Muscle layer of colon (tissue), 2 donors: ENCODE data around the gene CLIC5.

ENCODE experiments used
- H3K27ac ChIP-seq: one replicate; pipeline ENCODE4 v1.7.0; 2013; ENCODE audit warnings: low read depth, mild to moderate bottlenecking, low read length, moderate library complexity
- H3K27me3 ChIP-seq, 2 donors: one replicate each; pipeline ENCODE4 v1.7.0; 2013; ENCODE audit warnings: low read length in 2 of 2, mild to moderate bottlenecking in 2 of 2; ENCODE audit not compliant: insufficient read depth in 2 of 2, control insufficient read depth in 1 of 2
- H3K36me3 ChIP-seq: one replicate; pipeline ENCODE4 v1.7.0; 2013; ENCODE audit warnings: mild to moderate bottlenecking, low read length; ENCODE audit not compliant: insufficient read depth
- H3K4me1 ChIP-seq: one replicate; pipeline ENCODE4 v1.7.0; 2013; ENCODE audit warnings: mild to moderate bottlenecking, low read length; ENCODE audit not compliant: insufficient read depth
- H3K4me3 ChIP-seq, 2 donors: one replicate each; pipeline ENCODE4 v1.7.0; 2013; ENCODE audit warnings: low read length in 2 of 2, low read depth in 1 of 2, mild to moderate bottlenecking in 1 of 2, moderate library complexity in 1 of 2
- H3K9ac ChIP-seq: one replicate; pipeline ENCODE4 v1.7.0; 2013; ENCODE audit warnings: low read length
- H3K9me3 ChIP-seq: one replicate; pipeline ENCODE4 v1.7.0; 2013; ENCODE audit warnings: mild to moderate bottlenecking, low read length
- donor health status: abdominal sarcoma.
- donor health status: Adenocarcinoma of cecum.

CLIC5 gene

DNA sequence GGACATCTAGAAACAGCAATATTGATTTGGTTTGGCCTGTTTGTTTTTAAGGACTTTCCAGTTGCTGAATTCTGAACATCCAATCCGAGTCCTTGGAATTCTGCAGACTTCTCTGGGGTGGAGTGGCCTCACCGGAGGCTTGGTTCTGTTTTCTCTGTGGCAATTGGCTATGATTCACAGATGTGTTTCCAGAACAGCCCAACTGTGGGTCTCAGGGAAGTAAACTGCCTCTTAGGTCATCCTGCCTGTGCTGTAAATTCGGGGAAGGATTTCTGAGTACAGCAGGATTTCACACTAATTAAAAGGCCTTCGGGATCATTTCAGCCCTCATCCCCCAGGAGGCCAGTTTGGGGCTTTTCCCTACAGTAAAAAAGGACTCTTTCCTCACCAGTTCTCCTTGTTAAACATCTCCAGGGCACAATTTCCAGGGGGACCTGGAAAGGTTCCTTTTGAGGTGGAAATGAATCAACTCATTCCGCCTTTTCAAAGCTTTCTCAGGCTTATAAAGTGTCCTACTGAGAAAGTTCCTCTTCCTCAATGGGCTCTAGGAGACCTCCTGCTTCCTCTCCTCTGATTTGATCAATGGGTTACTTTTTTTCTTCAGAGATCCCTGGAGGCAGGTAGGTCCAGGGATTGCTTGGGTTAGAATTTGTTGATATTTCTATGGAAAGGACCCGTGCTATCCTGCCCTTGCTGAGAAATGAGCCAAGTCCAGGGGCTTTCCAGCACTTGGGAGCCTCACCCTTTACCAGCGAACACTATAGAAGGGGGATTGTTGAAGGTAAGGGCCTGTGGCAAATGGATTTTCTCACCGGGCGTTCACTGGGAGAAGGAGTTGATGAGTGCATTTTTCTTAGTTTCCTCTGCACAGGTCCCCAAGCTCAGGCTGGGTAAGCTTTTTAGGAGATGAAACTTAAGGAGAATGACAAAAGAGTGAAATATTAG is 114.6 kb downstream of the CLIC5 start:
- no peak overlapping the region for H3K27ac ChIP-seq

DNA sequence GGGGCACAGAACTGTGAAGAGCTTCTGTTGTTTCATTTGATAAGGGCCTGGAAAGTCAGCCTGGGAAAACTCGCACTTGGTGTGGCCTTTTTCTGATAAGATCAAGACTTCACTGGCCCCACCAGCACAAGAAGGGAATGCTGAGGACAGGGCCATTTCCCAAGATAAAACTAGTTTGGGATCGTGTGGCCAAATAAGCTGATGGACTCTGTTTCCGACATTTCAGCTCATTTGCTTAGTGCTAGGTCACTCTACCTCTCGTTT is 116.0 kb downstream of the CLIC5 start:
- no peaks in the 10 kb centered on the region for H3K36me3 ChIP-seq
- H3K4me3 ChIP-seq: no peak overlapping the region
- H3K27me3 ChIP-seq: no peaks in the 10 kb centered on the region
- H3K27ac ChIP-seq: no peak overlapping the region
- H3K9ac ChIP-seq: no peak overlapping the region
- no peaks in the 10 kb centered on the region for H3K9me3 ChIP-seq
- no peaks in the 10 kb centered on the region for H3K4me1 ChIP-seq

More for the DNA sequence above, 114.6 kb downstream of the CLIC5 start:
- no peaks in the 10 kb centered on the region for H3K27me3 ChIP-seq
- H3K9me3 ChIP-seq: no peaks in the 10 kb centered on the region
- H3K4me1 ChIP-seq: no peaks in the 10 kb centered on the region
- no peak overlapping the region for H3K4me3 ChIP-seq
- no peak overlapping the region for H3K9ac ChIP-seq
- H3K36me3 ChIP-seq: no peaks in the 10 kb centered on the region

DNA sequence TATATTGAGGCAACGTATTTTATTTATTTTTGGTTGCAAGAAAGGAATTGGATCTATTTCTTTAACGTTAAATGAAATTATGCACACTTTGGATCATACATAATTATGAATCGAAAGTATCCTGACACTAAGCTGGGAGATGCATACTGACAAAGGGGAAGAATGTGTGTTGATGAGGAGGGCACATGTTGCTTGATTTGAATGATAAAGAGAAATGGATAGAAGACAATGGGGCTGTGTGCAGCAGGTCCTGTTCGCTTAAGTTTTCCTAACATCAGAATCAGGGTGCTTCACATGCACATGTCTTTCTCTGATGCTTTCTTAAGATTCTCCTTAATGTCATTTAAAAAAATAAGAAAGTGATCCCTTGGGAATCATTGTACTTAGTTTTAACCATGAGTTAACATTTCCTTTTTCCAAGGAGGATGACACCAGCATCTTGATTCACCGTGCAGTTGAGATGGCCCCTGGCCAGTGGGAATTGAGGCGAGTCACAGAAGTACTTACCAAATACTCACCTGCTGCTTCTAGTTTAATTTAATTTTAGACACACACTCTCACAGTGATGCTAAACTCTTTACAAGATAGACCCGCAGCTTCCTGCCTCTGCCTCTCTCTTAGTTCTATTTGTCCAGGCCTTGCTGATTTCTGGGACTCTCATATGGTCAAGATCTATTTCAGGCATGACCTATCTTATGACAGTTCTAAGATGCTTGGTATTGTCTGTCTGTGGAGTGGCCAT is 116.5 kb downstream of the CLIC5 start:
- H3K27me3 ChIP-seq: no peaks in the 10 kb centered on the region
- no peak overlapping the region for H3K9ac ChIP-seq
- H3K36me3 ChIP-seq: no peaks in the 10 kb centered on the region
- H3K27ac ChIP-seq: no peak overlapping the region
- H3K4me3 ChIP-seq: no peak overlapping the region
- no peaks in the 10 kb centered on the region for H3K4me1 ChIP-seq
- H3K9me3 ChIP-seq: no peaks in the 10 kb centered on the region

DNA sequence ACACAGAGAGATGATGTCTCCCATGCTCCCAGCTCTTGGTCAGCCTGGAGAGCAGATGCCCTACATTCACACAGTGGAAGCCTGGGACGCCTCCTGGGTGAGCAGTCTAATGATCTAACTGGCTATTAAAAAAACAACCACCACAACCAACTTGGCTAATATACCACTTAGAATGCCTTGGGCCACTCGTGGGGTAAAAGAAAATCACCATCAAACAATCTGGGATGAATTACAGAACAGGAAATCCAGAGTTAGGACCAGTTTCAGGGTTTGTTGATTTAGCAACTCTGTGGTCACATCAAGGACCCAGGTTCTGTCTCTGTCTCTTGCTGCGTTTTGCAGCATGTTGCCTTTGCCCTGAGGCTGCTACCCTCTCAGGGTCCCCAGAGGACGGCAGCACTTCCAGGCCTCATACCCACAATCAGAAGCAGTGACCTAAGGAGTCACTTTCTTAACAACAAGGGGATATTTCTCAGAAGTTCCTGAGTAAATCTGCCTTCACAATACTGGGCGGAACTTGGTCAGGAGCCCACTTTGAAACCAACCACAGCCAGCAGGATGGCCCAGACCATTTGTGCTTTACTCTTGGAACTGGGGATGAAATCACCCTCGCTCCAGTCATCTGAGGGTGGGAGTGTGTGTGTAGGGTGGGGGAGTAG is 118.7 kb downstream of the CLIC5 start:
- H3K9ac ChIP-seq: no peak overlapping the region
- H3K4me3 ChIP-seq: no peak overlapping the region
- H3K27me3 ChIP-seq: no peaks in the 10 kb centered on the region
- H3K36me3 ChIP-seq: no peaks in the 10 kb centered on the region
- no peak overlapping the region for H3K27ac ChIP-seq
- H3K9me3 ChIP-seq: no peaks in the 10 kb centered on the region
- H3K4me1 ChIP-seq: no peaks in the 10 kb centered on the region

DNA sequence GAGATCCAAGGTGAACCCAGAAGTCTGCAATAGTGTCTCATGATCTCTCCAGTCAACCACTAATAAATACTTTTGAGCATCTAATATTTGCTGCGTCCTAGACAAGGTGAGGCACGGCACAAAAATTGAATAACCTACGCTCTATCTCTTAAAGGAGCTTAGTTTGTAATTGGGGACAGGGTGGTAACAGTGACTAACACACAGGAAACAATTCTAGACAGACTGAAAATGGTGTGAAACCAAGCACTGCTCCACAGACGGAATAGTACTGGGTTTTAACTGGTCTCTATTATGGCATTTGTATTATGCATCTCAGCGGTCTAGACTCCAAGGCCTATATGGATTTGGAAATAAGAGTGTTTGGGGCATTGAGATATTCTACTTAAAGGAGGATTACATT is 120.1 kb downstream of the CLIC5 start:
- Histone ChIP-seq H3K27ac (no peak overlapping the region), H3K4me3 (no peak overlapping the region), H3K27me3 (no peaks in the 10 kb centered on the region), H3K9ac (no peak overlapping the region), H3K4me1 (no peaks in the 10 kb centered on the region), H3K36me3 (no peaks in the 10 kb centered on the region), H3K9me3 (no peaks in the 10 kb centered on the region)

DNA sequence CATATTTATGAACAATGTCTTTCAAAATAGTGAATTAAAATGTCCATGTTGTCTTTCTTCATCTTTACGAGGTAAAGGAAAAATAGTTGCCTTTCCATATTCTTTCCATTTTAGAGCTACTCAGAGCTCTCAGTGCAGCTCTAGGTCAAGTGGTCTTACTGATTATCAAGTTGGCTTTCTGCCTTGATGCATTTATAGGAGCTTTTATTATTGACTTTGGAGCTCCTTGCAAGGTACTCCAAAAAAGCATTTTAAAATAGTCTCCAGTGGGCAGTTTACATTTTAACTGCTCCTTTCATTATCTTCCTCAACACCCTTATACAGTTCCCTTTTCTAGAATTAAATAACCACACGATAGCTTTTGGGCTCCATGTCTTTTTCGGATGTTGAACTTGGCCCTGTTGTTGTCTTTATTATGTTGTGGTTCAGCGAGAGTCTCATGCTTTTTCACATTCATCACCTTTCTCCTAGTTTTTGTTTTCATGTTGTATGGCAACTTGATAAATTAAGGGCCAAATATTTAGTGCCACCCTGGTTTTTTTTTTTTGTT is 122.9 kb downstream of the CLIC5 start:
- Histone ChIP-seq H3K4me1 (no peaks in the 10 kb centered on the region), H3K4me3 (no peak overlapping the region), H3K27me3 (no peaks in the 10 kb centered on the region), H3K36me3 (no peaks in the 10 kb centered on the region), H3K9ac (no peak overlapping the region), H3K9me3 (no peaks in the 10 kb centered on the region), H3K27ac (no peak overlapping the region)

DNA sequence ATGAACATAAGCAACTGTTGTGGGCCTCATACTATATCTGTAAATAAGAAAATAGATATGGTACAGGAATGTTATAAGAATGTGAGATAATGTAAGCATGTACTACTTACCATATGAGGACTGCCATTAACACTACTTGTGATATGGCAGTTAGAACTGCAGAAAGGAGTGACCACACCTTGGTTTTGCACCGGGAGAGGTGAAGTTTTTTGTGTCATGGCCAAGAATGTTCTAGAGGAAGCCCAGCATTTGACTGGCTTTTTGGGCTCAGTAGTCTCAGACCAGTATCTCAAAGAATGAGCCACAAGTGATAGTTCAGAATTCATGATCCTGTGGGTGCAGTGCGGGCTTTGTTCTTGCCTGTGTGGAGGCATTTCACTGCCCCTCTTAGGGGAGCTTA is 123.5 kb downstream of the CLIC5 start:
- Histone ChIP-seq H3K4me3 (no peak overlapping the region), H3K27ac (no peak overlapping the region), H3K36me3 (no peaks in the 10 kb centered on the region), H3K4me1 (no peaks in the 10 kb centered on the region), H3K9me3 (no peaks in the 10 kb centered on the region), H3K27me3 (no peaks in the 10 kb centered on the region), H3K9ac (no peak overlapping the region)

DNA sequence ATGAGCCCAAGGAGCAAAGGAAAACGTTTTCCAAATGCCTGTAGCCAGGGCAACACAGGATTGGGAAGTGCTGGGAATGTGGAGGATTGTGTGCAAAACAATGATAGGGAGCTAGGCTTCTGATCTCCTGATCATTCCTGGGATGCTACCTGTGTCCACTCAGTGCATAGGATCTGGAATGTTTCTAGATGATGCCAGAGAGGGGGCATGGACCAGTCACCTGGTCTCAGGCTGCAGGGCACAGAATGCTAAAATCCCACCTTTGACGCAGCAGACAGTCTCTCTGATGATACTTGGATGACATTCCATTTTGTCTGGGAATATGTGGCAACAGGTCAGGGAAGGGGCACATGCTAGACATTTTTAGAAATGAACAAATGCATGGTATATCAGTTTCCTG is 128.9 kb downstream of the CLIC5 start:
- H3K27me3 ChIP-seq: no peaks in the 10 kb centered on the region
- no peaks in the 10 kb centered on the region for H3K9me3 ChIP-seq
- H3K9ac ChIP-seq: no peak overlapping the region
- H3K36me3 ChIP-seq: no peaks in the 10 kb centered on the region
- H3K4me3 ChIP-seq: no peak overlapping the region
- no peaks in the 10 kb centered on the region for H3K4me1 ChIP-seq
- no peak overlapping the region for H3K27ac ChIP-seq

DNA sequence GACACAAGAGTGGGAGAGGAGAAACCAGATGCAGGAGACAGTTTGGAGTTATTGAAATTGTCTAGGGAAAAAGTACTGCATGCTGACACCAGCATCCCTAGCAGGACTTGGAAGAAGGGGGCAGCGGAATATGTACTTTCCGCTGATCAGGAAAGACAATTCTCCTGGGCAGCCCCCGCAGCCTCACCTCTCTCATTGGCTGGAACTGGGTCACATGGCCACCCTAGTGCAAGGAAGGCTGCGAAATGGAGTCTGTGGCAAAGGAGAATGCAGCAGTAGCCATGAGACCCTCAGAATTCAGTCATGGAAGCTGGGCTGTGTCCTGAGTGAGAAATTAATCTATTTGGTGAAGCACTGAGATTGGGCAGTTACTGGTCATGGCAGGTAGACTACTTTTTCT is 131.3 kb downstream of the CLIC5 start:
- Histone ChIP-seq H3K4me3 (no peak overlapping the region), H3K9me3 (no peaks in the 10 kb centered on the region), H3K27ac (no peak overlapping the region), H3K4me1 (no peaks in the 10 kb centered on the region), H3K36me3 (no peaks in the 10 kb centered on the region), H3K9ac (no peak overlapping the region), H3K27me3 (no peaks in the 10 kb centered on the region)

DNA sequence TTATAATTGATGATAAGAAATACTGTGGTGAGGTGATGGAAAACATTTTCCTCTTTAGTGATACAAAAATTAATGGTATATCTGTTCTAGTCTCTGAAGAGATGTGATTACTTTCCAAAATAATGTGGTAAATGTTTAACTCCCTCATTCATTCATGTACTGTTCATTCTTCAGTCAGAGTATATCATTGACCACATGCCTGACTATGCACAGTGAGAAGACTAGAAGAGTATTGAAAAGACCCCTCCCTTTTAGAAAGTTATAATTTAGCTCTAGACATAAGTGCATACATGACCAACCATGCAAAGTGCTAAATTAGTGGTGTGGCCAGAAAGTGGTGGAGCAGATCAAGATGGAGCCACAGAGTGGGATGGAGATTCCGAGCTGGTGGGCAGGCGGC is 133.0 kb downstream of the CLIC5 start:
- H3K9ac ChIP-seq: no peak overlapping the region
- no peaks in the 10 kb centered on the region for H3K36me3 ChIP-seq
- H3K4me3 ChIP-seq: no peak overlapping the region
- H3K9me3 ChIP-seq: no peaks in the 10 kb centered on the region
- no peak overlapping the region for H3K27ac ChIP-seq
- no peaks in the 10 kb centered on the region for H3K27me3 ChIP-seq
- no peaks in the 10 kb centered on the region for H3K4me1 ChIP-seq

DNA sequence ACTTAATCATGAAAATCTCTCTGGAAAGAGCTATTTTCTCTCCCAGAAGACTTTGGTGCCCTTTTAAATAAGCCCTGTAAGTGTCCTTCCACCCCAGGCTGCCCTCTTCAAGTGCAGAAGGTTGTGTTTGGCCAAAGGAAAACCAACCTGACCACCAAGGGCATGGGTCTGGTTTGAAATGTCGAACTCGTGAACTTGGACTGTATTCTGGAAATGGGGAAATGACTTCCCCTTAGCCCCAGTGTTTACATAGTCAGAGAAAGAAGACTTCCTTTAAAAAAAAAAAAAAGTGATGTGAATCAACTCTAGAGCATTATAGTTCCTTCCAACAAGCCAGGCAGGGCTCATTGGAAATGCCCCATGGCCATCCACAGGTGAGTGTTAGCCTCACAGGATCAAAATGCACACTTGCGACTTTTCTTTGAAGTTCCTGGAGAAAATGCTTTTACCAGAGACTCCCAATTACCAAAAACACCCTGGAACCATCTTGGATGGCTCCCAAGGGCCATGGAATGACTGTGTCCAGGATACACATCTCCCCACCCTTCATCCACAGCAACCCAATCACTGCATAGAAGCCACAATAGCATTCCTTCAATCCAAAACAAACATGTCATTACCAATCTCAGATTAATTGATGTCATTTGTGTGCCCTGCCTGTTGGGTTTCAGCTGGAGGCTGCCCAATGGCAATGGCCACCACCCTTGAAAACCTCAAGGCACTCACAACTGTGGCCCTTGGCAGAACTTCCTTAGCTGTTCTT is 133.8 kb downstream of the CLIC5 start:
- no peak overlapping the region for H3K9ac ChIP-seq
- H3K9me3 ChIP-seq: no peaks in the 10 kb centered on the region
- H3K27ac ChIP-seq: no peak overlapping the region
- H3K4me3 ChIP-seq: no peak overlapping the region
- no peaks in the 10 kb centered on the region for H3K4me1 ChIP-seq
- H3K27me3 ChIP-seq: no peaks in the 10 kb centered on the region
- no peaks in the 10 kb centered on the region for H3K36me3 ChIP-seq
